ENCODE data around the gene MPPED2. TPM values are rescaled to one million over a fixed set of nuclear protein-coding genes. Genes with fewer than 3 reads are reported as not detected.
A peak's percentile ranks its signal among the peaks of the same experiment; 100 is the strongest.
"Not testable (repeated sequence)": the region's sequence is repeated elsewhere in the genome, so short reads cannot be mapped to it uniquely, and the experiment has no call there.

The MPPED2 gene
- total RNA-seq, 1 donor from 2014 or later: 63.2 TPM

DNA sequence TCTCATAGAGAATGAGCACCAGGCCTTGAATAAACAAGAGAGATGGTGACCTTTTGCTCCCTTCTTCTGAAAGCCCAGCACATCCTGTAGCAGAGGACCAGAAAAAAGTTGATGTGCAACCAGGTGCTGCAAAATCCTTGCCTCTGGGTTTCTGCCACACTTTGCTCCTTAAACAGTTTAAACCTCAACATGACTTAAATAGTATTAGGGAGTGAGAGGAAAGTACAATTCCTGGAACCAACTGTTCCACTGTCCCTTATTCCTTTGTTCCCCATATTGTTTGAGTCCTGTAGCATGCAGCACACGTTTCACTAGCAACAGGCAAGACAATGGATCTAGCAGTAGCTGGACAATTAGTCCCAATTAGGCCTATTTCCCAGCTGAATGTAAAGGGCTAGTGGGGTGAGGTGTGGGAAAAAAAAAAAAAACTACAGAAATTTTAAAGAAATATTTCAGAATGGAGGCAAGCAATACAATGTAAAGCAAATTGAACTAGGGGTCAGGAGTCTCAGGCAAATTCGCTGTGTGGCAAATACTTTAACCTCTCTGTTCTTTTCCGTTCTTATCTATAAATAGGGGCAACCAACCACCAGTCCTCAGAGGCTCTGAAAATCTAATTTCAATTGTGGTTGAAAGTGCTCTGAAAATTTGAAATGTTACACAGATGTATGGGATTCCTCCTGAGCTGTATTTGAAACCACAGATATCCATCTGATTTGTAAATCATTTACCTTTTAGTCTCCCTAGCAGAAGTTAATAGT, 6.6 kb downstream of the MPPED2 start:
- FAIRE-seq (no peak), DNase-seq (ENCODE audit: low spot score in 2 of 2) (no peak)

DNA sequence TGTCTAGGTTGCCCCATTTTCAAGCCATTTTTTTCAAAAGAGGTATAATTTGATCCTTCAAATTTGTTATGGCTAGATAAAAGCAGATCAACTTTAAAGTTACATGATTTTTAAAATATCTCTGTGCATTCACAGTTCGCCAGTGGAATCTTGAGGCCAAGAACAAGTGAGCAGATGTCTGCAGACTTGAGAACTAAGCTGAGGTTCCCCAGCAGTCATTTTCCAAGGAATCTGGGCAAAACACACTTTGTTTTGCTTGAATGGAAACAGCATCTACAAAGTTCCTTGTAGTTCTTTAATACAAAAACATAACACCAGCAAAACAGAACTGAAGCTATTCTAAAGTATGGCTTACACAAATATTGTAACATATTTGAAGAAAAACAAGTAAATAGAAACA, 7.7 kb downstream of the MPPED2 start:
- DNase-seq (ENCODE audit: low spot score in 2 of 2) (no peak), FAIRE-seq (no peak)

DNA sequence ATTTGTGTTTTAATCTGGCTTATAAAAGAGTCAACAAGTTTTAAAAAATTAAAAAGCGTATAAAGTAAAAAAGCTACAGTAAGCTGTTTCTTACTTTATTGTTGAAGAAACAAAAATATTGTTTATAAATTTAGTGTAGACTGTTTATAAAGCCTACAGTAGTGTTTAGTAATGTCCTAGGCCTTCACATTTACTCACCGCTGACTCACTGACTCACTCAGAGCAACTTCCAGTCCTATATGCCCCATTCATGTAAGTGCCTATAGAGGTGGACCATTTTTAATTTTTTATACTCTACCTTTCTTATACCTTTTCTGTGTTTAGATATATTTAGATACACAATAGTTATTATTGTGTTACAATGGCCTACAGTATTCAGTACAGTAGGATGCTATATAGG, 12.2 kb downstream of the MPPED2 start:
- DNase-seq (ENCODE audit: low spot score in 2 of 2): no peak
- FAIRE-seq: no peak

DNA sequence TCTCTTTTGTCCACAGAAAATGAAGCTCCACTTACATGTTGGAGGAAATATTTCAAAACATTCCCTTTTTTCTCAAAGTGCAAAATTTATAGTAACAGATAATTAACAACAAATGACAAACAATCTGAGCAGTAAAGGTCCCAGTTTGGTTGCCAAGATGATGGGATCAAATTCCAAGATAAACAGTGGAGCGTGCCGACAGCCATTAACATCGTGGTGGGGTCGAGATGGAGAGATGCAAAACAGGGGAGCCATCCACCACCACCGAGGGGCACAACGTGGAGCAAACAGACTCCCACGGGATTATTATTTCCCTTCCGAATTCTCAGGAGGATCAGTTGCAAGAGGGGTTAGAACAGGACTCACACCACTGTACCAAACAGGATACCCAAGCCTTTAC, 17.2 kb downstream of the MPPED2 start:
- DNase-seq (ENCODE audit: low spot score in 2 of 2) (no peak), FAIRE-seq (no peak)

DNA sequence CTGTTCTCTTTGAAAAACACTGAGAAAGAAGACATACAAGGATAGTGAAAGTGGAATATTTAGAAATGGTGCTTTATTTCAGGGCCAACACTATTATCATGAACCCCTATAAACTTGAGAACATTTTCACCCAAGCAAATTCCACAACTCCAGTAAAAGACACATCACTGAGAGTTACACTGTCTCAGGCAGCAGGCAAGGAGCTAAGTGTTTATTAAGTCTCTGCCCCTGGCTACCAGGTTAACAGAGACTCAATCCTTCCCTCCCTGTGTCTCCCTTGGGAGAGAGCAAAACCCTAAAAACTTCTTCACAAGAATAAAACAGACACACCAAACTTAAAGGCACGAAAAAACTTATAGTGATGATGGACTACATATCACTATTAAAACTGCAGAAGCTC, 18.5 kb downstream of the MPPED2 start:
- DNase-seq (ENCODE audit: low spot score in 2 of 2) (no peak), FAIRE-seq (no peak)

DNA sequence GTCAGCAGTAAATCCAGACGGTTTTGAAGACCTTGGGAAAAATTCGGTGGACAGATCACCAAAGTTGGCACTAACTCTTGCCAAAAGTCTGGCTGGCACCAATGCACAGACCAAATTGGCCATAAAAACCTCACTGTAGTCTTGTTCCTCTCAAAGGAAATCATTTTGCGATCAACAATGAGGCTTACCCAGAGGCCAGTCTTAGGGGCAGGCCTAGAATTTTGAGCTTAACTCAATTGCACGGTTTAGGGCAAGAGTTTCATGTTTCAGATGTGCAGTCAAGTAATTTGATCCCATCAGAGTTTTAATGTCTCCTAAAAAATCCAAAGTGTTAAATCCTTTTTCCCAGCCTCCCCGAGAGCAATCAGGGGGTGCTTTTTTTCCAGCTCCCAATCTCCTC, 19.0 kb downstream of the MPPED2 start:
- FAIRE-seq (no peak), DNase-seq (ENCODE audit: low spot score in 2 of 2) (no peak)

DNA sequence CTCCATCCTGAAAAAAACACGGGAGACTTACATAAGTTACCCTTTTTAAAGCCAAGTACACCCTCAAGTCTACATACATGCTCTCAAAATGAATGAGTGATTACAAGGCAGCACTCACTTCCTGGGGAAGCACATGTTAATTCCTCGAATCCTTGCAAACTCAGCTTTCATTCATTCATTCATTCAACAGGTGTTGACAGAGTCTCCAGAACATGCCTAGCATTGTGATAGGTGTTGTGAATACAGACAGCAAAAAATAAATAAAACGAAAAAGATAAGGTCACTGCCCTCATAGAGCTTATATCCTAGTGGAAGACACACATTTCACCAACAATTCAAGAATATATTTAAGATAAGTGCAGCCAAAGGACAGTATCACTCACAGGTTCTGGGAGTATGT, 19.7 kb downstream of the MPPED2 start:
- no peak for DNase-seq (ENCODE audit: low spot score in 2 of 2)
- FAIRE-seq: no peak

DNA sequence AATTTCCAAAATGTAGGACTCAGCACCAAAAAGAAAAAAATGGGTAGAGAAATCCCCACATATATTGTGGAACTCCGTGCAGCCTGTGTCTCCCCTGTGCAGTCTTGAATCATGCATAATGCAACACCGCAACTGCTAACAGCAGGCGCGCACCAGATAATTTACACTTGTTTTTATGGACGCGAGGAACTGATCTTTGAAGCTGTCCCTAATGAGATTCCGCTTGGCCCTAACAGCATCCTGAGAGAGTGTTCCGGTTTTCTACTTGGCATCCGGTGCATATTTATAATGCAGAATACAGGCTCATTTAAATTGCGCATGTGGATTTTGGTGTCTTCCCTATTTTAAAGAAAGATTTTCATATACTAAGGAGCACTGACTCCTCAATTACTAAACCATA, 21.1 kb downstream of the MPPED2 start:
- FAIRE-seq (no peak), DNase-seq (ENCODE audit: low spot score in 2 of 2) (no peak)

DNA sequence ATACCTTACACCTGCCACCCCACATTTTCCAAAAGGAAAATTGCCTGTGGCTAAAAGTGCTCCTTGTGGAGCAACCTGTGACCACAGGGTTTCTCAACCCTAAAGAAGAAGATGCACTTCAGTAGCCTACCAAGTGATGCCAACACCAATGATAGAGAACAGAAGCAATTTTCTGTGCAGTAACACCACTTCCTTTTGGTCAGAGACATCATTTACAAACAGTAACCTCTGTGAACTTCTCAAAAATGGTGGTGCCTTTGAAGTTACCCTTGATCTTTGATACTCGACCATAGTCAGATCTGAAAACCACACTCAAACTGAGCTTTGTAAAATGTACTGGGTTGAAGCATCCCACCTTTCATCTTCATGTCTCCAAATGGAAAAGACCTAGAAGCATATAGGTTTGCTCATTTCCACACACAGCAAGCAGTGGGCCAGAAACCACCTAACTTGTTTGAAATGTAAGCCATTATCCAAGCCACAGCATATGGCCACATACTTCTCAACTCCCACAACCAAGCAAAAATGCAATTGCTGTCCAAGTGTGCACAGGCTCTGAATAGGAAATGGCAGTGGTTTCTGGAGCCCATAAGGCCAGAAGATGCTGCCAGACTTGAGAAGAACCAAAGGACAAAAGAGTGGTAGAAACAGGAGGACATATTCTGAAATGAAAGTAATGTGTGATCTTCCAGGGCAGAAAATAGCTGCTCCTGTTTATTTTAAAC, 24.3 kb downstream of the MPPED2 start:
- FAIRE-seq (no peak), DNase-seq (ENCODE audit: low spot score in 2 of 2) (no peak)

DNA sequence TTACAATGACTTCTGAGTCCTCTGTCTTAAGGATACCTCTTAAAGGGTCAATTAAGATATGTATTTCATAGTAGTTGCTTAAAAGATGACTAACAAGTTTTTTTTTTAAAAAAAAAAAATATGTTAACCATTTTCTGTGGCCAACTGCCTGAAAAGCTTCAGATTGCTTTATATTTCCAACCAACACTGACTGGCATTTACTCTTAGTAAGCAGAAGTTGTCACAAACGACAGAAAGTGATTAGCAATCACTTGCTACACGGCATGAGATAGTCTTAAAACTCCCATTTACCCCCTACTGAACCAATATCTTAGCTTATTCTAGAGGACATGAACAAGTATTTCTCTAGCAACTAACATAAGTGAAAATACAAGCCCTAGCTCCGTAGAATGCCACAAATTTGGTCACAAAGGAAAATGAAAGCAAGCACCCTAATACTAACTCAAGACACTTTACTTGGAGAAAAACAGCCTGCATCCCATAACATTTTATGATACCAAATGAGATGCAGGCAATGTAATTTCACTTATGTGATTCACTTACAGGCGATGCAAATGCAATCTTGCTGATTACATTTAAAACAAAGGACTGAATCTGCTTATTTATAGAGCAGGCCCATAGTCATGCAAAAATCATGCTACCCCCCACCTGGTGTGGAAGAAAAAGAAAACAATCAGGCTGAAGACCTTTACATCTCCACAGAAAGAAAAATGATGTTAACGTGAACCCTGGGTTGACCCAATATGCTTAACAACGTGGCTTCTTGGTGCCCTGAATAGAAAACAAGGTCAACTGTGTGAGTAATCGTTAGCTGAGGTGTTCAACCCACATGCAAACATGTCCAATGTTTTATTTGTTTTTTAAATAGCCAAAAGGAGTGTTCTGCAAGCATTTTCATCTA, 25.7 kb downstream of the MPPED2 start:
- FAIRE-seq (no peak), DNase-seq (ENCODE audit: low spot score in 2 of 2) (no peak)

DNA sequence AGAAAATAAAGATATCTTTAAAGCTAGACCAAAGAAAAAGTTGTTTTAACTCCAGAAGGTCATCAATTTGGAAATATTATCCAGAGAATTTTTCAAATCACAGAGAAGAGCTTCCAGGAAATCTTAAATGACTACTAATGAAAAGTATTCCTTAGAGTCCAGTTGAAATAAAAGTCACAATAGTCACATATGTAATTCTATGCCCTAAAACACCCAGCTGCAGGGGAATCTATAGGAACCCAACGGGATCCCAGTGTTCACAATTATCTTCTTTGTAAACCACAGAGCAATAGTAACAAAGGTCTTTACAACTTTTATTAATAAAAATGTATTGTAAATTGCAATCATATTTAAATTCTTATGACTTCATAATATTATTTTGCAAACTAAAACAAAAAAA, 27.1 kb downstream of the MPPED2 start:
- FAIRE-seq: peak; percentile 40
- no peak for DNase-seq (ENCODE audit: low spot score in 2 of 2)

DNA sequence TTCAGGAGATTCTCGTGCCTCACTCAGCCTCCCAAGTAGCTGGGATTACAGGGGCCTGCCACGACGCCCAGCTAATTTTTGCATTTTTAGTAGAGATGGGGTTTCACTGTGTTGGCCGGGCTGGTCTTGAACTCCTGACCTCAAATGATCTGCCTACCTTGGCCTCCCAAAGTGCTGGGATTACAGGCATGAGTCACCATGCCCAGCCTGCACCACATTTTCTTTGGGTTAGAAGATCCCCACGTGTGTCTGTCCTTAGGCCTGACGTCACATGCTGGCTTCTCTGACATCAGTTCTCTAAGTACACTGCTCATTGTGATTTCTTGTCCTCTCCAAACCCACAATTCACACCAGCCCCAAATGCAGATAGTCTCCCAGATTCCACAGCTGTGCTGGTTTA, 31.6 kb downstream of the MPPED2 start:
- DNase-seq (ENCODE audit: low spot score in 2 of 2); FAIRE-seq: not testable (repeated sequence)

DNA sequence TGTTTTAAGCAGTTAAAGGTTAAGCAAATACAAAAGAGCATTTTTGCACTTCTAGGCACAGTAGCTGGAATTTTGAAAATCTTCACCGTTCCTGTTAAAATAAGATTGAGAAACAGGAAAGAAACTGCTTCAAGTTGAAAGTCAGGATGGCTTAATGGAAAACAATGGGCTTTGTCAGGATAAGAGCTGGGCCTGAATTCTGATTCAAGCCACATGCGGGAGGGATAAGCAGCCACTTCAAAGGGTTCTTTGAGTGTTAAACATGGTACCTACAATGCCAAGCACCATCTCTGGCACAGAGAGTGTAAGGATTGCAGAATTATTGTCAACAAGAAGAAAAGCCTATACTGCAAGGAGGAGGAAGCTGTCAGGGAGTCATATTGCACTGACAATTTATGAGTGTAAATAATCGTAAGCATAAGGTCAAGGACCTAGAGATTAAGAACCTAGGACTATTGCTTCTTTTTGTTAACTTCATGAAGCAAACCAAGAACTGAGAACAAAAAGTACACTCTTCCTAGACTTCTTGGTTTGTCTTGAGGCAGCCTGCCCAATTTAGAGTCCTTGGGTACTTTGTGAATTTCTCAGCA, 32.5 kb downstream of the MPPED2 start:
- FAIRE-seq (no peak), DNase-seq (ENCODE audit: low spot score in 2 of 2) (no peak)

DNA sequence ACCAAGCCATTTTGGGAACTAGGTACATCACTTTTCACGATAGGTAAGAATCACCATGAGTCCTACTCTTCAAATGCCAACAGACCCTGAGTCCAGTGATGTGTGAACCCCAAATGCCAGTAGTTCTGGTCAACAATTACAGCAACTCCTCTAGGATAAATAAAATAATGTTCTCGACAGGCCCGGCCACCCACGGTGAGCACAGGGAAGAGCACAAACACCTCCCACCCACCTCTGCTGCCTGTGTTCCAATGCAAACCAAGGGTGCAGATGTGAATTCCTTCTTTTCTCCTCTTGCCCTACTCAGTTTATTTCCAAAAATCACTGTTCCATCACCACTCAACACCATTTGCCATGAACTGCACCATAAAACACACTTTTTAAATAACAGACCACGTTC, 33.3 kb downstream of the MPPED2 start:
- no peak for DNase-seq (ENCODE audit: low spot score in 2 of 2)
- FAIRE-seq: no peak

DNA sequence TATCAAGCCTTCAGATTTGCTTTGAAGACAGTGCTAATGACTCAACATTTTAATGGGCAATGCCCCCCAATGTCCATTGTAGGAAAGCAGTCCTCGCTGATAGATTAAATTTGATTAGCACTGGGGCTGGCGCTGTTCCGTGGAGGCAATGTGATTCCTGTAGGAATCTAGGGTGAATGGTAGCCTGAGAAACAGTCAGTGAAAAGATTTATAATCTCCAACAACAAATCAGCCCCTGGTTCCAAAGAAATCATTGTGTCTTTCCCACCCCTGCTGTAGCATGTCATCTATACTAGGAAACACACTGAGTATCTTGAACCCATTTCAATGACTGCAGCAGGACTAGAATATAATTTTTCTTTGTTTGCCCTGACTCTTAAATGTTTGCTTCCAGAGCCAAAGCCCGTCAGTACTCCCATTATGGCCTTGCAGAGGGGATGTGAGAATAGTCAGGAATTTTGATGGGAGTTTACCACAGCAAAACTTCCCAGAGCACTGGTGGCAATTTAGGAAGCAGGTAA, 36.1 kb downstream of the MPPED2 start:
- DNase-seq (ENCODE audit: low spot score in 2 of 2) (no peak), FAIRE-seq (no peak)

DNA sequence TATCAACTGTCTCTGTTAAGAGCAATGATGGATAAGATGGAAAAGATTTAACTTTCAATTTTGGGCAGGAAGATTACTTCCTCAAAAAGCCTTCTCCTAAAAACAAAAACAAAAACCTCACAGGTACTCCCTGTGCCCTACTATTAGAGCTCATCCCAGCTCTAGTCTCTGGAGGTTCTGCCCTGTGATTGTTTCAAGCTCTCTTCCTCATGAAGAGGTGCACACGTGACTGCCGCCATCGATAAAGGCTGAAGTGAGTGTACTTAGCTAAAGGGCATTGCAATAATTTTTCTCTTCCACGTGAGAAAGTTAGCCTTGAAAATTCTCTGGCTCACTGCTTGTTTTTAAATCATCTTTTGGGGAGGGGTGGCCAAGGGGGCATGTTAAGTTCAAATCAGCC, 36.6 kb downstream of the MPPED2 start:
- DNase-seq (ENCODE audit: low spot score in 2 of 2) (no peak), FAIRE-seq (no peak)

DNA sequence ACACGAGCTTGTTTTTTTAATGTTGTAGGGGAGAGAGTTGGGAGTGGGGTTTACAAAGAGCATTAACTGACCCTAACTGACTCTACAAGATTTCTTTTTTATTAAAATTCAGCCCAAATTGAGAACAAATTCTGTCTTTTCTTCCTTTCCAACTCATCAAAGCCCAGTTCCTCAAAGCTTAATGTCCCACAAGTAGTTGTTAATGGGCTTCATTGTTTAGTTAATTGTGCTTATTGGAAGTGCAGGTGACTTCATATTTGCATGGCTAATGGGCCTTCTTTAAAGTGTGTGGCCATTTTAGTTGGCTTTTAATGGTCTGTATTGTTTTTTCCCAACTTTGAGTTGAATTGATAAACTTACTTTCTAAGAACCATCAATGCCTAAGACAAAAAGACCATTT, 39.8 kb downstream of the MPPED2 start:
- no peak for DNase-seq (ENCODE audit: low spot score in 2 of 2)
- no peak for FAIRE-seq

DNA sequence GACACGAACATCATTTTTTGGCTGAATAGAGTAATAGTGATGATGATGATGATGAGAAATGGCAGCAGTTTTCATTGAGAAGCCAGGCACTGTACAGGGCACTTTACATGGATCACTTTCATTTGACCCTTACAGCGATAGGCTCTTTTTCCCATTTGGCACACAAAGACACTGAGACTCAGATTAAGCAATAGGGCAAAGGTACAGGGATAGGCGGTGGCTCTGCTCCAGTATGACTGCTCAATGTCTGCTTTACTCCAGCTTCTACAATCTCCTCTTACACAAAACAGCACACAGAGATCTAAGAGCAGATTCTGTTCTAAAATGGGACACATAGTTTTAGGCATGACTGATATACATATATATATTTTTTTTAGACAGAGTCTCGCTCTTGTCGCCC, 40.6 kb downstream of the MPPED2 start:
- no peak for DNase-seq (ENCODE audit: low spot score in 2 of 2)
- no peak for FAIRE-seq

DNA sequence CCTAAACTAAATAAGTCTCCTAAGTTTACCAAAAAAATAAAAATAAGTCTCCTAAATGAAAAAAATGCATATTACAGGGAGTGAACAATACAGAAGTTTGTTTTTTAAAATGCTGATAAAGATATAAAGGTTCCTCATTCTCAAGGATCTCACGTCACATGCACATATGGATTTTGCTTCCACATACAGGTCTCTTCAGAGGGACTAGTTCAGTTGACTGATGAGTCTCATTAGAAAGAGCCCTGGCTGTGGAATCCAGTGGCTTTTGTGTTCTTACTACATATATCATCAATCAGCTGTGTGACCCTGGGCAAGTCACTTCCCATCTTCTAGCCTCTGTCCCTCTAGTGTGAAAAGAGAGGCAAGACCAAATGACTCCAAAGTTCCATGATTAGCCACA, 43.1 kb downstream of the MPPED2 start:
- no peak for DNase-seq (ENCODE audit: low spot score in 2 of 2)
- FAIRE-seq: no peak

DNA sequence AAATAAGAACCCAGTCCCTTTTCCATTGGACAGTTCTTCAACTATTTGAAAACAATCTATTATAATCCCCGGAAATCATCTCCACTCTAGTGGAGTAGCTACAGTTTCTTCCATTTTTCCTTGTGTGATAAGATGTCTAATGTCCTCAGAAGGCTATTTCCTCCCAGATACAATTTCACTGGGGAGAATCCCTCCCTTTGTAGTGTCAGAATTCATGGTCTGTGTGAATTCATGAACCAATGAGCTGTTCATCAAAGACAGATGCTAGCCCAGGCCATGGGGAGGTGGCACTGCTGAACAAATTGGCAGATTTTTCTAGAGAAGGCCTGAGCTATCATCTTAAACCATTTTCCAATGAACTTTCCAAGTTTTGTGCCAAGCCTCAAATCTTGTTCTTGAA, 45.4 kb downstream of the MPPED2 start:
- FAIRE-seq (no peak), DNase-seq (ENCODE audit: low spot score in 2 of 2) (no peak)

DNA sequence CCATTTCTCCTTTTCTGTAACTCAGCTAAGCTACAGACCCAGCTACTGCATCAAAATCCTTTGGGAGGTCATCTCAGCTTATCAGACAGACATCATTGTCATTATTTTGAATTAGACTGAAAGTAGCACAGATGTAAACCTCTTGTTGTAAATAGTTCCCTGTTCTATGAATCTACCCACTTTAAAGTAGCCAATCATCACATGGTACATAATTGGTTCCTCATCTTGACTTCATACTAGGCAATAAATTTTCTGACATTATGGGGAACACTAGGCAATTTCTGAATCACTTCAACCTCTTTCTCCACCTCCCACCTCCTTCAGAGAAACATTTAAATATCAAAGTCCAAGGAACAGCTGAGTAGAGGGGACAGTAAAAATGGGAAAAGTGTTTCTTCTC, 47.9 kb downstream of the MPPED2 start:
- FAIRE-seq (no peak), DNase-seq (ENCODE audit: low spot score in 2 of 2) (no peak)
